HepG2 (cell line): ENCODE results near the gene MOK. TPM values are rescaled to one million over a fixed set of nuclear protein-coding genes. Genes with fewer than 3 reads are reported as not detected.

ENCODE experiments used
- ATAC-seq: fragments of 200-7000 bp; cut with Tn5 transposase; 3 replicates; pipeline ENCODE4 v1.9.1; 2020; ENCODE audit warnings: mild to moderate bottlenecking, moderate library complexity
- BruUV-seq: library from RNA; stranded (reverse); fragments of 400-500 nt; replicated peaks from 2 replicates; lab custom pipeline; 2021; lab: Mats Ljungman, UMichigan
- CTCF ChIA-PET: fragments of 300-600 bp; formaldehyde crosslinking; extraction: SDS; loops from one replicate; lab custom pipeline; 2021; ENCODE audit warnings: low total read pairs, inconsistent platforms, low intra/inter-chr PET ratio; lab: Yijun Ruan, JAX
- POLR2A ChIA-PET: fragments of 350-600 bp; sonication (Branson Sonifier 250); formaldehyde crosslinking; loops from one replicate; lab custom pipeline; 2020; ENCODE audit warnings: antibody characterized with exemption, inconsistent platforms; lab: Yijun Ruan, JAX
- DNase-seq: peaks from one replicate; pipeline ENCODE4 v3.0.0-alpha.2; 2015; ENCODE audit warnings: low spot score
- FAIRE-seq: peaks from 3 replicates; lab custom pipeline; 2011; peaks lifted over from hg19 to GRCh38; lab: Jason Lieb, UNC
- H2AFZ ChIP-seq: one replicate; pipeline ENCODE4 v1.6.1; 2011; ENCODE audit warnings: low read length, inconsistent platforms
- H3K27ac ChIP-seq: fragments of 300-600 bp; 3 replicates; pipeline ENCODE4 v1.8.0; 2011; ENCODE audit warnings: mixed run types, mild to moderate bottlenecking, mixed read lengths, low read length, inconsistent platforms; ENCODE audit not compliant: insufficient read depth; ENCODE audit errors: extremely low read length
- H3K27me3 ChIP-seq, 2 experiments: fragments of 200-600 bp in 1 of 2; 2 replicates in 1 of 2; 3 replicates in 1 of 2; pipeline versions ENCODE4 v1.6.0 to v1.8.0; 2011; ENCODE audit warnings: low read length in 2 of 2, mild to moderate bottlenecking in 2 of 2, moderate library complexity in 2 of 2, inconsistent platforms in 1 of 2; ENCODE audit not compliant: insufficient read depth in 2 of 2, control insufficient read depth in 1 of 2
- H3K36me3 ChIP-seq, 2 experiments: fragments of 200-600 bp in 1 of 2; replicated peaks in 1 of 2; 2 replicates in 1 of 2; 3 replicates in 1 of 2; pipeline versions ENCODE4 v1.5.1 to v1.8.0; 2011; ENCODE audit warnings: low read length in 2 of 2, inconsistent platforms in 1 of 2; ENCODE audit not compliant: insufficient read depth in 2 of 2, control insufficient read depth in 1 of 2
- H3K4me1 ChIP-seq: 2 replicates; pipeline ENCODE4 v1.5.1; 2012; ENCODE audit warnings: low read length, inconsistent platforms; ENCODE audit not compliant: insufficient read depth
- H3K4me2 ChIP-seq: 2 replicates; pipeline ENCODE4 v1.6.0; 2011; ENCODE audit warnings: low read depth, low read length, inconsistent platforms
- H3K4me3 ChIP-seq, 3 experiments: fragments of 200-600 bp in 1 of 3; sonication (generic), shearing (Covaris generic) in 1 of 3; replicated peaks in 1 of 3; 2 replicates each; pipeline ENCODE4 v1.5.1; 2011 to 2016; ENCODE audit warnings: low read length in 3 of 3, inconsistent platforms in 2 of 3, low read depth in 2 of 3, mild to moderate bottlenecking in 2 of 3, control low read depth in 1 of 3, mixed read lengths in 1 of 3; ENCODE audit not compliant: insufficient read depth in 1 of 3
- H3K79me2 ChIP-seq: one replicate; pipeline ENCODE4 v1.6.1; 2011; ENCODE audit warnings: low read length, inconsistent platforms; ENCODE audit not compliant: insufficient read depth
- H3K9ac ChIP-seq: 2 replicates; pipeline ENCODE4 v1.6.0; 2011; ENCODE audit warnings: mild to moderate bottlenecking, low read depth, low read length, inconsistent platforms; ENCODE audit not compliant: insufficient read depth
- H3K9me3 ChIP-seq: 2 replicates; pipeline ENCODE4 v1.5.1; 2012; ENCODE audit warnings: mild to moderate bottlenecking, low read length
- H4K20me1 ChIP-seq: 2 replicates; pipeline ENCODE4 v1.6.0; 2011; ENCODE audit warnings: inconsistent platforms, mild to moderate bottlenecking, low read length, moderate library complexity; ENCODE audit not compliant: insufficient read depth
- HDAC2 ChIP-seq: sonication (generic); formaldehyde crosslinking; IDR thresholded peaks from 2 replicates; pipeline ENCODE4 v1.4.0; 2020; ENCODE audit warnings: missing genetic modification reagents
- HMGXB3 ChIP-seq: sonication (generic); formaldehyde crosslinking; IDR thresholded peaks from 2 replicates; pipeline ENCODE4 v1.4.0; 2020; ENCODE audit warnings: missing genetic modification reagents, borderline replicate concordance
- MAFK ChIP-seq, 2 experiments: IDR thresholded peaks in 1 of 2; conservative IDR thresholded peaks in 1 of 2; 2 replicates each; pipeline ENCODE4 v1.6.1; 2011; ENCODE audit warnings: improper control_type of control experiment in 2 of 2, low read length in 2 of 2
- PRDM4 ChIP-seq: sonication (generic); formaldehyde crosslinking; IDR thresholded peaks from 2 replicates; pipeline ENCODE4 v1.9.0; 2021; ENCODE audit warnings: missing genetic modification reagents, borderline replicate concordance
- RFX5 ChIP-seq: IDR thresholded peaks from 2 replicates; pipeline ENCODE4 v1.6.1; 2011; ENCODE audit warnings: low read depth, low read length, improper control_type of control experiment
- SCMH1 ChIP-seq: sonication (generic); formaldehyde crosslinking; IDR thresholded peaks from 2 replicates; pipeline ENCODE4 v1.9.0; 2021; ENCODE audit warnings: missing genetic modification reagents, mild to moderate bottlenecking, borderline replicate concordance
- TRIM24 ChIP-seq: sonication (generic); formaldehyde crosslinking; IDR thresholded peaks from 2 replicates; pipeline ENCODE4 v1.8.0; 2022; ENCODE audit warnings: mild to moderate bottlenecking, missing genetic modification reagents
- ZNF207 ChIP-seq: fragments of 450-650 bp; IDR thresholded peaks from 2 replicates; pipeline ENCODE4 v1.6.1; 2016; ENCODE audit warnings: antibody characterized with exemption, borderline replicate concordance
- ZNF441 ChIP-seq: sonication (generic); formaldehyde crosslinking; IDR thresholded peaks from 2 replicates; pipeline ENCODE4 v1.7.0; 2021; ENCODE audit warnings: missing genetic modification reagents, borderline replicate concordance
- ZNF7 ChIP-seq: IDR thresholded peaks from 2 replicates; pipeline ENCODE4 v1.6.1; 2016; ENCODE audit warnings: missing biosample characterization, missing genetic modification reagents
- ZNF724P ChIP-seq: sonication (generic); formaldehyde crosslinking; IDR thresholded peaks from 2 replicates; pipeline ENCODE4 v1.8.0; 2022; ENCODE audit warnings: missing genetic modification reagents, borderline replicate concordance
- in situ Hi-C: cut with HindIII; loops from 2 replicates; pipeline ENCODE4 v1.10.0; 2017; ENCODE audit warnings: low pct_unique_long_range_greater_than_20kb; ENCODE audit not compliant: extremely low pct_ligation_motif_present
- intact Hi-C: fragments of 100-400 bp; cut with micrococcal nuclease; formaldehyde crosslinking; loops from one replicate; pipeline ENCODE4 v1.10.0; 2022; ENCODE audit not compliant: unreplicated experiment
- polyA plus RNA-seq, 8 experiments: library from polyadenylated mRNA; depleted of rRNA in 3 of 8; stranded (reverse) in 7 of 8; unstranded in 1 of 8; fragments of >200 nt; fragmentation: Illumina TruSeq in 4 of 8; extraction: Trizol in 4 of 8; gene quantifications; 2 replicates each; pipeline versions ENCODE4 v1.2.1 to v1.2.3, GENCODE V29; 2011 to 2016; ENCODE audit warnings: low read depth in 4 of 8, missing spikeins in 1 of 8, mixed read lengths in 1 of 8; ENCODE audit not compliant: insufficient read depth in 1 of 8
- total RNA-seq, 5 experiments: library from RNA; depleted of rRNA; stranded (reverse); fragments of >200 nt; fragmentation: Illumina TruSeq; extraction: Trizol; gene quantifications; 2 replicates each; pipeline ENCODE4 v1.2.3, GENCODE V29; 2016; ENCODE audit warnings: low read depth in 1 of 5

Gene MOK
- total and polyA plus RNA-seq, 2 of the 13 experiments (the other 11 are each of a cell fraction or from before 2014, with no cell fraction given), result 15.3 to 16.9 TPM

- TF ChIP-seq ZNF7 (no peak), RFX5 (no peak), ZNF207 (no peak), HDAC2 (no peak)
These were observed 121.9 kb downstream of the MOK start (continued) for GRCh38 chr14:102182936-102183619.

GRCh38 chr14:102182190-102182589 lies 122.8 kb downstream of the MOK start:
- TF ChIP-seq ZNF441 (CRISPR knock-in tag) (no peak), ZNF724P (CRISPR knock-in tag) (no peak), MAFK (conservative IDR thresholded peaks at IDR 0.05 in 1 of 2, IDR thresholded peaks at IDR 0.05 in 1 of 2; ENCODE audit: low read length in 2 of 2) (0 out of 4 replicates have a peak, but pooled peaks of 1 of the 2 experiments have one; percentile 6), HMGXB3 (CRISPR knock-in tag) (no peak), PRDM4 (no peak), TRIM24 (CRISPR knock-in tag) (no peak), SCMH1 (CRISPR knock-in tag) (no peak)
- TF ChIP-seq, all 625 proteins: peak for 1
- Histone ChIP-seq H3K9me3 (no peaks in the 10 kb centered on the region), H4K20me1 (no peaks in the 10 kb centered on the region; the same call in 1 of the 2 replicates), H3K4me1 (peaks cover 35% of the 10 kb centered on the region), H3K27me3 (no peaks in the 10 kb centered on the region), H3K36me3 (no peaks in the 10 kb centered on the region; a peak in 3 of 5 replicates), H3K4me3 (no peak overlapping the region), H3K4me2 (no peak overlapping the region), H3K79me2 (peaks cover 73% of the 10 kb centered on the region), H3K27ac (no peak overlapping the region), H2AFZ (no peak overlapping the region), H3K9ac (no peak overlapping the region)
- BruUV-seq, result no TSS peak
- POLR2A ChIA-PET, result no interaction called here
- DNase-seq, result no peak
- intact Hi-C loops, result no loop called here
- no peak for FAIRE-seq
- CTCF ChIA-PET, result no interaction called here
- in situ Hi-C loops, result no loop called here
- no peak for ATAC-seq
